K562 (cell line): ENCODE data around the gene ACTN4.

Experiments
- CLOCK ChIP-seq: fragments of 250-450 bp; sonication (Bioruptor Pico); IDR thresholded peaks from 2 replicates; pipeline ENCODE4 v1.4.0; 2020; ENCODE audit warnings: mild to moderate bottlenecking, moderate library complexity, borderline replicate concordance
- NFE2L1 ChIP-seq: fragments of 450-650 bp; IDR thresholded peaks from 2 replicates; pipeline ENCODE4 v1.6.1; 2016; ENCODE audit warnings: missing genetic modification characterization, low read depth, mild to moderate bottlenecking, missing compliant biosample characterization, moderate library complexity, borderline replicate concordance
- POLR2AphosphoS5 ChIP-seq: IDR thresholded peaks from 2 replicates; pipeline ENCODE4 v1.6.1; 2011; ENCODE audit warnings: mild to moderate bottlenecking, low read depth, low read length, moderate library complexity; ENCODE audit not compliant: control insufficient read depth, insufficient read depth
- RB1 ChIP-seq: fragments of 450-650 bp; IDR thresholded peaks from 2 replicates; pipeline ENCODE4 v1.6.1; 2017; ENCODE audit warnings: low read depth, mild to moderate bottlenecking
- SIN3A ChIP-seq, 2 experiments: fragments of 150-350 bp in 1 of 2; IDR thresholded peaks; 2 replicates each; pipeline ENCODE4 v1.6.1; 2011 to 2016; ENCODE audit warnings: borderline replicate concordance in 2 of 2, low read depth in 2 of 2, low read length in 2 of 2, mild to moderate bottlenecking in 2 of 2, moderate library complexity in 2 of 2; ENCODE audit not compliant: control insufficient read depth in 1 of 2
- SMARCA5 ChIP-seq: fragments of 450-650 bp; IDR thresholded peaks from 2 replicates; pipeline ENCODE4 v1.6.1; 2016
- YY1 ChIP-seq, 3 experiments: IDR thresholded peaks; 2 replicates each; pipeline ENCODE4 v1.6.1; 2011; ENCODE audit warnings: low read length in 2 of 3, mild to moderate bottlenecking in 2 of 3, moderate library complexity in 2 of 3, borderline replicate concordance in 1 of 3, control low read depth in 1 of 3, low read depth in 1 of 3; ENCODE audit not compliant: insufficient read depth in 3 of 3, insufficient replicate concordance in 2 of 3, control insufficient read depth in 1 of 3, insufficient read length in 1 of 3; ENCODE audit errors: extremely low read depth in 1 of 3
- ZFP30 ChIP-seq: fragments of 250-450 bp; sonication (Bioruptor Pico); IDR thresholded peaks from 2 replicates; pipeline ENCODE4 v1.8.0; 2022; ENCODE audit warnings: moderate library complexity, mild to moderate bottlenecking, inconsistent platforms, borderline replicate concordance
- ZNF76 ChIP-seq: fragments of 250-450 bp; sonication (Bioruptor Pico); IDR thresholded peaks from 2 replicates; pipeline ENCODE4 v1.4.0; 2020; ENCODE audit warnings: mild to moderate bottlenecking, moderate library complexity, borderline replicate concordance

GRCh38 chr19:38649305-38650171, 2.1 kb downstream of the ACTN4 start:
- no peak for TF ChIP-seq RB1
- TF ChIP-seq CLOCK, result no peak
- TF ChIP-seq ZFP30 (CRISPR knock-in tag), result no peak
- no peak for TF ChIP-seq NFE2L1 (tag)
- TF ChIP-seq POLR2AphosphoS5, result no peak
- no peak for TF ChIP-seq YY1 (IDR thresholded peaks at IDR 0.05; ENCODE audit: borderline replicate concordance in 1 of 3, control insufficient read depth in 1 of 3, extremely low read depth in 1 of 3, insufficient read depth in 3 of 3, insufficient read length in 1 of 3, insufficient replicate concordance in 2 of 3, low read depth in 1 of 3, low read length in 2 of 3)
- TF ChIP-seq ZNF76 (CRISPR knock-in tag), result no peak
- TF ChIP-seq SMARCA5, result no peak
- TF ChIP-seq SIN3A (IDR thresholded peaks at IDR 0.05; ENCODE audit: borderline replicate concordance in 2 of 2, control insufficient read depth in 1 of 2, low read depth in 2 of 2, low read length in 2 of 2), result peak in 1 of 2 experiments; percentile 49; a peak in 2 of 4 replicates
